ENCODE measurements around the gene PPP4R2.
"Not testable (repeated sequence)": the region's sequence is repeated elsewhere in the genome, so short reads cannot be mapped to it uniquely, and the experiment has no call there.

Gene PPP4R2

DNA sequence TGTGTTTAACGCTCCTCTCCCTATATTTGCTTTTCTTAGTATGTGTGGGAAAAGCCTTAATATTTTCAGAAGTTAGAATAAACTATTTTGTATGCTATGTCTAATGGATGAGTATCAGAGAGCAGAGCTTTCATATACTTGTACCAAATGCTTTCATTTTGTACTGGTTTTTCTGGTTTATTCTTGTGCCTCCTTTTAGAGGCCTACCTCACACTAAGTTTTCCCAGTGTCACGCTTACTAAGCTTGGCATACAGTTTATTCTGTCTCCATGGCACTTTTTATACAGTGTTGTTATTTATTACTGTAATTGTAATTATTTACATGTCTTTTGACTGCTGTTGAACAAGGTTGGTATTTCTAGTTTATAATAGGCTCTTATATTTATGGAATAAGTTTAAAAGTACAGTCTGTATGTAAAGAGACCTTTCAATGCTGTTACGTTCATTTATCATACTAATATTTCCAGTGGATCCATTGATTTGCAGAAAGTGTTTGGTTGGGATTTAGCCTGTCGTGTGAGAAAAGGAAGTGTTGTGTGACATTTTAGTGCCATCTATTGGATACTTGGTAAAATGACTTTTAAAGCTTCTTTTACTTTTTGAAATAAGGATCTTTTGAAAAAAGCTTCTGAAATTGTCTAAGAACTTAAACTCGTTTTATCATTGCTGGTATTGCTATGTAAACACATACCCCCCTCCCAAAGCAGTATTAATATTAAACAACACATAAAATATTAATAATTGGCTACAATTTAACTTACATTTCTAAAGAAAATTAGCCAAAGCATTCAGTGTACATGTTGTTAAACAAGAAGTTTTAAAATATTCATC, 59.6 kb downstream of the PPP4R2 start:
- Mint-ChIP-seq H3K27me3 (no peaks in the 10 kb centered on the region), H3K9me3 (no peaks in the 10 kb centered on the region), H3K36me3 (ENCODE audit: low read depth) (peaks cover 49% of the 10 kb centered on the region), H3K4me1 (ENCODE audit: low read depth) (peaks cover 32% of the 10 kb centered on the region), H3K4me3 (no peak overlapping the region), H3K27ac (peak overlapping the region; percentile 59)
- no peak for DNase-seq

GRCh38 chr3:73056845-73057150, 60.2 kb downstream of the PPP4R2 start:
- peaks cover 30% of the 10 kb centered on the region for H3K4me1 Mint-ChIP-seq (ENCODE audit: low read depth)
- peaks cover 50% of the 10 kb centered on the region for H3K36me3 Mint-ChIP-seq (ENCODE audit: low read depth)

GRCh38 chr3:73060302-73060723, 63.7 kb downstream of the PPP4R2 start:
- H3K27ac Mint-ChIP-seq: no peak overlapping the region
- peaks cover 74% of the 10 kb centered on the region for H3K36me3 Mint-ChIP-seq (ENCODE audit: low read depth)
- no peak overlapping the region for H3K4me3 Mint-ChIP-seq
- peaks cover 18% of the 10 kb centered on the region for H3K4me1 Mint-ChIP-seq (ENCODE audit: low read depth)
- no peak for DNase-seq
- H3K9me3 Mint-ChIP-seq: no peaks in the 10 kb centered on the region
- H3K27me3 Mint-ChIP-seq: no peaks in the 10 kb centered on the region

More at GRCh38 chr3:73056845-73057150, 60.2 kb downstream of the PPP4R2 start:
- Mint-ChIP-seq H3K4me3 (no peak overlapping the region), H3K27me3 (no peaks in the 10 kb centered on the region), H3K27ac (no peak overlapping the region), H3K9me3 (no peaks in the 10 kb centered on the region)
- DNase-seq: no peak

DNA sequence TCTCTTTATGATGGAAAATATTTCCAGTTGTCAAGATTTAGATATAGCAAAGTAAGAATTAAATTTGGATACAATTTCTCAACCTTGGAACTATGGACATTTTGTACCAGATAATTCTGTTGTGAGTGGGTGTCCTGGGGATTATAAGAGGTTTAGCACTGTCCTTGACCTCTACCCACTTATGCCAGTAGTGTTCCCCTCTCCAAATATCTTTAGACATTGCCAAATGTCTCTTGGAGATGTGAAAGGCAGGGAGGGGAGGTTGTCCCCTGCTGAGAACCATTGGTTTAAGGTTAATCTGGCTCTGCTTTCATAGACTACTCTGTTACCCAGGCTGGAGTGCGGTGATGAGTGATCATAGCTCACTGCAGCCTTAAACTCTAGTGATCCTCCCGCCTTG, 64.8 kb downstream of the PPP4R2 start, which contains the start of gene EBLN2:
EBLN2 (plus strand) TSS at position 244 of the 400 bp plus-strand sequence. CDS start 423 bp downstream, outside the sequence.
- no peak within 1 kb of the TSS for H3K4me3 Mint-ChIP-seq
- peaks cover 78% of the 10 kb centered on the region for H3K36me3 Mint-ChIP-seq (ENCODE audit: low read depth)
- H3K27me3 Mint-ChIP-seq: no peaks in the 10 kb centered on the region
- no peak for DNase-seq
- H3K27ac Mint-ChIP-seq: peak within 1 kb of the TSS; percentile 30
- peaks cover 11% of the 10 kb centered on the region for H3K4me1 Mint-ChIP-seq (ENCODE audit: low read depth)
- no peaks in the 10 kb centered on the region for H3K9me3 Mint-ChIP-seq

DNA sequence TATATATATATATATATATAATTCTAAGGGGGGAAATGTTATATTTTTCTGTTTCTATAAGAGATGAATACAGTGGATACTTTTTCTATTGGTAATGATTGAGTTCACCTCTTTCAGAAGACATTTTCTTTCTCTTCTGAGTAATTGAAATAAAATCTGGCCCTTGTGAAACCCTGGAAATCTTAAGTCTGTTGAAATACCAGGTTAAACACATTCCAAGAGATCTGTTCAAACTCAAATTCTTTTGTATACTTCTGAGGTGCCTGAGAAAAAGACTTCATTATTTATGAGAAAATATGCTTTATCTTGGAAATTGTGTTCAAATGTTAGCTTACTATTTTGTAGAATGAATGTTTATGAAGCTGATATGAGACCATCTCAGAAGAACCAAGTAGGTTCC, 69.6 kb downstream of the PPP4R2 start:
- not testable (repeated sequence) for DNase-seq, H3K4me3 Mint-ChIP-seq, H3K27ac Mint-ChIP-seq, H3K9me3 Mint-ChIP-seq, H3K27me3 Mint-ChIP-seq
- Mint-ChIP-seq H3K36me3 (ENCODE audit: low read depth) (peaks cover 70% of the 10 kb centered on the region), H3K4me1 (ENCODE audit: low read depth) (peaks cover 13% of the 10 kb centered on the region)

GRCh38 chr3:73068419-73068818, 71.8 kb downstream of the PPP4R2 start:
- Mint-ChIP-seq H3K27me3 (no peaks in the 10 kb centered on the region), H3K4me3 (no peak overlapping the region), H3K36me3 (ENCODE audit: low read depth) (peaks cover 51% of the 10 kb centered on the region), H3K4me1 (ENCODE audit: low read depth) (peaks cover 31% of the 10 kb centered on the region), H3K27ac (no peak overlapping the region), H3K9me3 (no peaks in the 10 kb centered on the region)
- no peak for DNase-seq

DNA sequence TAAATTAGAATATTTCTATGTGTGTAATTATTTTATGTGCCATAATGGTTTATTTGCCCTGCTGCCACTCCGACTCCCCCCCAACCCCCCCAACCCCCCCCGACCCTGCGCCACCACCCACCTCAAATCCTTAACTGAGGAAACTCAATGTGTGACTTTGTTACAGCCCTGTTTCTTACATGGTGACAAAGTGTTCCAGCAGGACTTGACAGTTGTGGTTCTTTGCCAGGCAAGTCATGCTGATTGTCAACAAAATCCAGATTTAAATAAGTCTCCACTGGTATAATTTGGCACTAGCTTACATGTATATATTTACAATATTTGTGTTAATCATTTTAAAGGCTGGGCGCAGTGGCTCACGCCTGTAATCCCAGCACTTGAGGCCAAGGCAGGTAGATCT, 72.6 kb downstream of the PPP4R2 start:
- H3K4me1 Mint-ChIP-seq (ENCODE audit: low read depth): peaks cover 31% of the 10 kb centered on the region
- no peaks in the 10 kb centered on the region for H3K9me3 Mint-ChIP-seq
- peaks cover 43% of the 10 kb centered on the region for H3K36me3 Mint-ChIP-seq (ENCODE audit: low read depth)
- no peaks in the 10 kb centered on the region for H3K27me3 Mint-ChIP-seq
- no peak overlapping the region for H3K4me3 Mint-ChIP-seq
- no peak for DNase-seq
- no peak overlapping the region for H3K27ac Mint-ChIP-seq

GRCh38 chr3:73069775-73070444, 73.3 kb downstream of the PPP4R2 start:
- peaks cover 31% of the 10 kb centered on the region for H3K4me1 Mint-ChIP-seq (ENCODE audit: low read depth)
- DNase-seq: no peak
- peaks cover 36% of the 10 kb centered on the region for H3K36me3 Mint-ChIP-seq (ENCODE audit: low read depth)
- no peaks in the 10 kb centered on the region for H3K27me3 Mint-ChIP-seq
- no peak overlapping the region for H3K4me3 Mint-ChIP-seq
- H3K27ac Mint-ChIP-seq: no peak overlapping the region
- no peaks in the 10 kb centered on the region for H3K9me3 Mint-ChIP-seq

- peak overlapping the region; percentile 35 for H3K27ac Mint-ChIP-seq
Measured at GRCh38 chr3:73070675-73071575, 74.3 kb downstream of the PPP4R2 start.

DNA sequence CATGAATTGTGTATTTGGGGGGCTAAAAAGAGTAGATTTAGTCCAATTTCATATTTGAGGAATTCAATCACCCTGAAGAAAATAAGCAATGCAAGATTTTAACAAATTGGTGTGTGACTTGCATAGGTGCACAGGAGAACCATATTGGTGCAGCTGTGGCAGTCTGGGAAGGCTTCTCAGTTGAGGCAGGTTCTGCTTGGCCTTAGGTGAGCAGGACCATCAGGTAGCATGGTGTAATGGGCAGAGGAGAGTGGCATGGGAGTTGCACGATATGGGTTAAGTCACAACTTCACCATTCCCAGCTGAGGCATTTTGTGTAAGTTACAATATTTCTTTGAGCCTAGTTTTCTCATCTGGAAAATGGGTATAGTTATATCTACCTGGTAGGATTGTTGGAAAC, 75.3 kb downstream of the PPP4R2 start:
- no peak overlapping the region for H3K4me3 Mint-ChIP-seq
- H3K4me1 Mint-ChIP-seq (ENCODE audit: low read depth): peaks cover 31% of the 10 kb centered on the region
- no peak for DNase-seq
- H3K9me3 Mint-ChIP-seq: no peaks in the 10 kb centered on the region
- no peak overlapping the region for H3K27ac Mint-ChIP-seq
- no peaks in the 10 kb centered on the region for H3K27me3 Mint-ChIP-seq
- peaks cover 16% of the 10 kb centered on the region for H3K36me3 Mint-ChIP-seq (ENCODE audit: low read depth)

More at GRCh38 chr3:73070675-73071575, 74.3 kb downstream of the PPP4R2 start:
- H3K9me3 Mint-ChIP-seq: no peaks in the 10 kb centered on the region
- H3K36me3 Mint-ChIP-seq (ENCODE audit: low read depth): peaks cover 26% of the 10 kb centered on the region
- DNase-seq: no peak
- H3K27me3 Mint-ChIP-seq: no peaks in the 10 kb centered on the region
- peaks cover 31% of the 10 kb centered on the region for H3K4me1 Mint-ChIP-seq (ENCODE audit: low read depth)
- no peak overlapping the region for H3K4me3 Mint-ChIP-seq

GRCh38 chr3:73072634-73073033, 76.0 kb downstream of the PPP4R2 start:
- H3K4me3 Mint-ChIP-seq: no peak overlapping the region
- DNase-seq: no peak
- peaks cover 31% of the 10 kb centered on the region for H3K4me1 Mint-ChIP-seq (ENCODE audit: low read depth)
- H3K36me3 Mint-ChIP-seq (ENCODE audit: low read depth): peaks cover 12% of the 10 kb centered on the region
- no peaks in the 10 kb centered on the region for H3K27me3 Mint-ChIP-seq
- no peaks in the 10 kb centered on the region for H3K9me3 Mint-ChIP-seq
- no peak overlapping the region for H3K27ac Mint-ChIP-seq

DNA sequence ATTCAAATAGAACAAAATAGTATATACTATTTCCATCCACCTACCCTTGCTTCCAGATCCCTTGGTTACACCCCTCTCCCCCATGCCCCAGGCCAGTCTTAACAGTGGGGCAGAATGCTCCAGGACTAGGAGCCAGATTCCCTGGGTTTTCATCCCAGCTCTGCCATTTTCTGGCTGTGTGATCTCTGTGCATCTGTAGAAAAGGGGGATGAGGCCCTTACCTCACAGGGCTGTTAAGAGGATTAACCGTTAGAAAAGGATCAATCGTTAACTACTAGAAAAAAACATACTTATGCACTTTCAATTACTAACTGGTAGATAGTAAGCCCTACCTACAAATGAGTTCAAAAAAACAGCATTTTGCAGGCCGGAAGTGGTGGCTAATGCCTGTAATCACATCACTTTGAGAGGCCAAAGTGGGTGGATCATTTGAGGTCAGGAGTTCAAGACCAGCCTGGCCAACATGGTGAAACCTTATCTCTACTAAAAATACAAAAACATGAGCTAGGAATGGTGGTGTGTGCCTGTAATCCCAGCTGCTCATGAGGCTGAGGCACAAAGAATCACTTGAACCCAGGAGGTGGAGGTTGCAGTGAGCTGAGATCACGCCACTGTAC, 76.6 kb downstream of the PPP4R2 start:
- Mint-ChIP-seq H3K9me3 (no peaks in the 10 kb centered on the region), H3K27me3 (no peaks in the 10 kb centered on the region), H3K36me3 (ENCODE audit: low read depth) (peaks cover 9% of the 10 kb centered on the region), H3K4me1 (ENCODE audit: low read depth) (peaks cover 31% of the 10 kb centered on the region), H3K27ac (peak overlapping the region; percentile 19), H3K4me3 (no peak overlapping the region)
- DNase-seq: no peak

GRCh38 chr3:73074781-73075180, 78.2 kb downstream of the PPP4R2 start:
- no peaks in the 10 kb centered on the region for H3K9me3 Mint-ChIP-seq

More at GRCh38 chr3:73074781-73075180, 78.2 kb downstream of the PPP4R2 start:
- DNase-seq: no peak
- H3K27ac Mint-ChIP-seq: no peak overlapping the region
- H3K36me3 Mint-ChIP-seq (ENCODE audit: low read depth): no peaks in the 10 kb centered on the region
- no peak overlapping the region for H3K4me3 Mint-ChIP-seq
- H3K4me1 Mint-ChIP-seq (ENCODE audit: low read depth): peaks cover 31% of the 10 kb centered on the region
- H3K27me3 Mint-ChIP-seq: no peaks in the 10 kb centered on the region
